D721Med (cell line): ENCODE data around the gene CROT.

Experiments
- DNase-seq: peaks from one replicate; pipeline ENCODE4 v3.0.0; 2011; ENCODE audit warnings: low spot score; ENCODE audit not compliant: insufficient read length
- FAIRE-seq: peaks from 2 replicates; lab custom pipeline; 2011; peaks lifted over from hg19 to GRCh38; lab: Jason Lieb, UNC
- TF ChIP-seq, protein P1 (sequence below): IDR thresholded peaks from 2 replicates; pipeline ENCODE4 v1.5.1; 2012; ENCODE audit warnings: mild to moderate bottlenecking, control low read depth; ENCODE audit not compliant: insufficient read depth; ENCODE audit errors: missing control alignments

CROT gene

DNA sequence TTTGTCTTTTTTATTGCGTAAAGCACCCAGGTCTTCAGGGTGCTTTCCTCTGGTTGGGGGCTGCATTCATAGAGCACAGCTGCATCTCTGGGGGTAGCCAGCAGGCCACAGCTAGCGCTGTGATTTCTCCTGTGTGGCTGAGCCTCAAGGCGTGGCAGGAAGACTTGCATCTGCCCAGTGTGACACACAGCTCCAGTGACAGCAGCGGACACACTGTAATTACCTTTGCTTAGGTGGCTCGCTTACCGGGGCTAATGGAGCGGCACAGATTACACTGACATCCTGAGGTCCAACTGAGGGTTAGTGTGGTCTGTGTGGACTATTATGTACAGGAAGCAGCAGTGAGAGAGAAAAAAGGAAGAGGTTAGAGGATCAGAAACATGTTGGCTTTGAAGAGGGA lies 102.9 kb downstream of the CROT start:
- FAIRE-seq: no peak
- TF ChIP-seq, protein P1, sequence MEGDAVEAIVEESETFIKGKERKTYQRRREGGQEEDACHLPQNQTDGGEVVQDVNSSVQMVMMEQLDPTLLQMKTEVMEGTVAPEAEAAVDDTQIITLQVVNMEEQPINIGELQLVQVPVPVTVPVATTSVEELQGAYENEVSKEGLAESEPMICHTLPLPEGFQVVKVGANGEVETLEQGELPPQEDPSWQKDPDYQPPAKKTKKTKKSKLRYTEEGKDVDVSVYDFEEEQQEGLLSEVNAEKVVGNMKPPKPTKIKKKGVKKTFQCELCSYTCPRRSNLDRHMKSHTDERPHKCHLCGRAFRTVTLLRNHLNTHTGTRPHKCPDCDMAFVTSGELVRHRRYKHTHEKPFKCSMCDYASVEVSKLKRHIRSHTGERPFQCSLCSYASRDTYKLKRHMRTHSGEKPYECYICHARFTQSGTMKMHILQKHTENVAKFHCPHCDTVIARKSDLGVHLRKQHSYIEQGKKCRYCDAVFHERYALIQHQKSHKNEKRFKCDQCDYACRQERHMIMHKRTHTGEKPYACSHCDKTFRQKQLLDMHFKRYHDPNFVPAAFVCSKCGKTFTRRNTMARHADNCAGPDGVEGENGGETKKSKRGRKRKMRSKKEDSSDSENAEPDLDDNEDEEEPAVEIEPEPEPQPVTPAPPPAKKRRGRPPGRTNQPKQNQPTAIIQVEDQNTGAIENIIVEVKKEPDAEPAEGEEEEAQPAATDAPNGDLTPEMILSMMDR: no peak
- DNase-seq: no peak
